HG03039 (cell line): ENCODE results near the gene TLR10.
"Not testable (repeated sequence)": the region's sequence is repeated elsewhere in the genome, so short reads cannot be mapped to it uniquely, and the experiment has no call there.

Source experiments
- ATAC-seq: cut with Tn5 transposase; IDR thresholded peaks from one replicate; pipeline ENCODE4 v1.9.1; 2021; ENCODE audit warnings: mild to moderate bottlenecking, moderate library complexity; ENCODE audit not compliant: unreplicated experiment

The TLR10 gene

GRCh38 chr4:38803833-38804653 is 21.3 kb upstream of the TLR10 start:
- peak; percentile 58 for ATAC-seq

- no peak for ATAC-seq
These were observed 20.0 kb upstream of the TLR10 start for GRCh38 chr4:38802561-38803355.

GRCh38 chr4:38800961-38801450 is 18.2 kb upstream of the TLR10 start:
- ATAC-seq: no peak

GRCh38 chr4:38800366-38800765 is 17.6 kb upstream of the TLR10 start:
- no peak for ATAC-seq

GRCh38 chr4:38795087-38795486 is 12.3 kb upstream of the TLR10 start:
- no peak for ATAC-seq

GRCh38 chr4:38794051-38794450 is 11.3 kb upstream of the TLR10 start:
- ATAC-seq: no peak

- no peak for ATAC-seq
These were observed 8.2 kb upstream of the TLR10 start for GRCh38 chr4:38791010-38791409.

- ATAC-seq: no peak
These were observed 5.5 kb upstream of the TLR10 start for GRCh38 chr4:38788317-38788716.

- no peak for ATAC-seq
These were observed 4.9 kb upstream of the TLR10 start for GRCh38 chr4:38787693-38788092.

GRCh38 chr4:38785901-38786402 is 3.2 kb upstream of the TLR10 start:
- peak; percentile 68 for ATAC-seq

- no peak for ATAC-seq
These were observed 2.4 kb upstream of the TLR10 start for GRCh38 chr4:38785041-38785790.

GRCh38 chr4:38784141-38784540 is 1.4 kb upstream of the TLR10 start:
- ATAC-seq: no peak

- ATAC-seq: no peak
These were observed 295 bp upstream of the TLR10 start for GRCh38 chr4:38783109-38783460.

GRCh38 chr4:38781854-38782261 is 932 bp downstream of the TLR10 start:
- ATAC-seq: no peak

- no peak for ATAC-seq
These were observed 1.8 kb downstream of the TLR10 start for GRCh38 chr4:38780833-38781484.

- ATAC-seq: no peak
These were observed 3.0 kb downstream of the TLR10 start for GRCh38 chr4:38779790-38780189.

- not testable (repeated sequence) for ATAC-seq
These were observed 4.9 kb downstream of the TLR10 start for GRCh38 chr4:38777925-38778324.

- ATAC-seq: no peak
These were observed 7.5 kb downstream of the TLR10 start for GRCh38 chr4:38775326-38775725.

- no peak for ATAC-seq
These were observed 8.4 kb downstream of the TLR10 start for GRCh38 chr4:38774181-38774955.

GRCh38 chr4:38770281-38770680 is 12.5 kb downstream of the TLR10 start:
- ATAC-seq: not testable (repeated sequence)
